Measurements from ENCODE around the gene STOX1. TPM values are rescaled to one million over a fixed set of nuclear protein-coding genes. Genes with fewer than 3 reads are reported as not detected.

The STOX1 gene
- polyA plus RNA-seq, 1 donor from 2014 or later, result 1.2 TPM

- no peaks in the 10 kb centered on the region for H3F3A ChIP-seq (ENCODE audit: insufficient read depth, low read length, poor library complexity, severe bottlenecking)
- H3K36me3 ChIP-seq (ENCODE audit: insufficient read depth, low read length), result peaks cover 10% of the 10 kb centered on the region
- no peaks in the 10 kb centered on the region for H4K20me1 ChIP-seq (ENCODE audit: insufficient read depth)
- no peak overlapping the region for H3K27ac ChIP-seq (ENCODE audit: low read length)
- H3K9ac ChIP-seq (ENCODE audit: low read length), result no peak overlapping the region
- TF ChIP-seq REST (IDR thresholded peaks at IDR 0.05; ENCODE audit: borderline replicate concordance) (no peak), EZH2 (IDR thresholded peaks at IDR 0.05; ENCODE audit: borderline replicate concordance, insufficient read depth, low read length, poor library complexity, severe bottlenecking) (no peak), CTCF (IDR thresholded peaks at IDR 0.05; ENCODE audit: poor library complexity, severe bottlenecking) (no peak), EP300 (conservative IDR thresholded peaks at IDR 0.05; ENCODE audit: poor library complexity, severe bottlenecking) (no peak), TAF1 (IDR thresholded peaks at IDR 0.05; ENCODE audit: low read depth) (no peak), MXI1 (conservative IDR thresholded peaks at IDR 0.05; ENCODE audit: poor library complexity, severe bottlenecking) (no peak), RAD21 (conservative IDR thresholded peaks at IDR 0.05) (no peak), SMC3 (conservative IDR thresholded peaks at IDR 0.05; ENCODE audit: poor library complexity) (no peak), POLR2AphosphoS5 (IDR thresholded peaks at IDR 0.05) (no peak)
- no peak overlapping the region for H3K4me2 ChIP-seq (ENCODE audit: low read length)
- no peak overlapping the region for H3K4me3 ChIP-seq (ENCODE audit: low read length)
- no peaks in the 10 kb centered on the region for H3K27me3 ChIP-seq (ENCODE audit: insufficient read depth, low read depth, low read length)
- no peak overlapping the region for H2AFZ ChIP-seq (ENCODE audit: low read depth, low read length)
- no peaks in the 10 kb centered on the region for H3K9me2 ChIP-seq (ENCODE audit: insufficient read depth, low read length)
- H3K79me2 ChIP-seq (replicated peaks; ENCODE audit: insufficient read depth, low read length), result no peaks in the 10 kb centered on the region
- H3K9me3 ChIP-seq (ENCODE audit: low read length), result no peaks in the 10 kb centered on the region
These were observed 107.7 kb downstream of the STOX1 start for GRCh38 chr10:68934994-68935393.

GRCh38 chr10:68938117-68938516, 110.8 kb downstream of the STOX1 start:
- no peak overlapping the region for H3K9ac ChIP-seq (ENCODE audit: low read length)
- no peaks in the 10 kb centered on the region for H3K79me2 ChIP-seq (replicated peaks; ENCODE audit: insufficient read depth, low read length)
- H2AFZ ChIP-seq (ENCODE audit: low read depth, low read length), result no peak overlapping the region
- H3F3A ChIP-seq (ENCODE audit: insufficient read depth, low read length, poor library complexity, severe bottlenecking), result no peaks in the 10 kb centered on the region
- H3K4me3 ChIP-seq (ENCODE audit: low read length), result no peak overlapping the region
- no peaks in the 10 kb centered on the region for H3K9me2 ChIP-seq (ENCODE audit: insufficient read depth, low read length)
- H3K27me3 ChIP-seq (ENCODE audit: insufficient read depth, low read depth, low read length), result no peaks in the 10 kb centered on the region
- TF ChIP-seq REST (IDR thresholded peaks at IDR 0.05; ENCODE audit: borderline replicate concordance) (no peak), EP300 (conservative IDR thresholded peaks at IDR 0.05; ENCODE audit: poor library complexity, severe bottlenecking) (no peak), RAD21 (conservative IDR thresholded peaks at IDR 0.05) (no peak), POLR2AphosphoS5 (IDR thresholded peaks at IDR 0.05) (no peak), TAF1 (IDR thresholded peaks at IDR 0.05; ENCODE audit: low read depth) (no peak), EZH2 (IDR thresholded peaks at IDR 0.05; ENCODE audit: borderline replicate concordance, insufficient read depth, low read length, poor library complexity, severe bottlenecking) (no peak), MXI1 (conservative IDR thresholded peaks at IDR 0.05; ENCODE audit: poor library complexity, severe bottlenecking) (no peak), SMC3 (conservative IDR thresholded peaks at IDR 0.05; ENCODE audit: poor library complexity) (no peak), CTCF (IDR thresholded peaks at IDR 0.05; ENCODE audit: poor library complexity, severe bottlenecking) (no peak)
- H3K9me3 ChIP-seq (ENCODE audit: low read length), result no peaks in the 10 kb centered on the region
- H3K4me2 ChIP-seq (ENCODE audit: low read length), result no peak overlapping the region
- peaks cover 4% of the 10 kb centered on the region for H3K36me3 ChIP-seq (ENCODE audit: insufficient read depth, low read length)
- H4K20me1 ChIP-seq (ENCODE audit: insufficient read depth), result no peaks in the 10 kb centered on the region
- H3K27ac ChIP-seq (ENCODE audit: low read length), result no peak overlapping the region

All from neural cell (in vitro differentiated cells).